PC-9 (cell line): ENCODE measurements around the gene KIRREL2.

Experiments
- EZH2 ChIP-seq: fragments of 200-600 bp; sonication (generic); IDR thresholded peaks from 2 replicates; pipeline ENCODE4 v1.8.0; 2017; ENCODE audit warnings: antibody characterized with exemption, low read depth
- TF ChIP-seq, protein P1 (sequence below): fragments of 200-600 bp; sonication (generic); conservative IDR thresholded peaks from 2 replicates; pipeline ENCODE4 v1.6.1; 2017; ENCODE audit warnings: mixed run types, antibody characterized with exemption, mild to moderate bottlenecking, moderate library complexity

DNA sequence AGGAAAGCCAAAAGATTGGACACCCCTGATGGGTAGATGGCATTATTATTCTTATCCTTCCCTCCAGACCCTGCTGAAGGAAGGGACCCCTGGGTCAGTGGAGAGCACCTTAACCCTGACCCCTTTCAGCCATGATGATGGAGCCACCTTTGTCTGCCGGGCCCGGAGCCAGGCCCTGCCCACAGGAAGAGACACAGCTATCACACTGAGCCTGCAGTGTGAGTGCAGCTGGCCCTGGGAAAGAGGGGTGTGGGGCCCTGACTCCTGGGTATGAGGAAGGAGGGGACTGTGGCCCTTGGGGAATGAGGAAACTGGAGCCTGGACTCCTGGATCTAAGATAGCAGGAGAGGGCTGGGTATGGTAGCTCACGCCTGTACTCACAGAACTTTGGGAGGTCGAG is 2.7 kb downstream of the KIRREL2 start:
- TF ChIP-seq, protein P1, sequence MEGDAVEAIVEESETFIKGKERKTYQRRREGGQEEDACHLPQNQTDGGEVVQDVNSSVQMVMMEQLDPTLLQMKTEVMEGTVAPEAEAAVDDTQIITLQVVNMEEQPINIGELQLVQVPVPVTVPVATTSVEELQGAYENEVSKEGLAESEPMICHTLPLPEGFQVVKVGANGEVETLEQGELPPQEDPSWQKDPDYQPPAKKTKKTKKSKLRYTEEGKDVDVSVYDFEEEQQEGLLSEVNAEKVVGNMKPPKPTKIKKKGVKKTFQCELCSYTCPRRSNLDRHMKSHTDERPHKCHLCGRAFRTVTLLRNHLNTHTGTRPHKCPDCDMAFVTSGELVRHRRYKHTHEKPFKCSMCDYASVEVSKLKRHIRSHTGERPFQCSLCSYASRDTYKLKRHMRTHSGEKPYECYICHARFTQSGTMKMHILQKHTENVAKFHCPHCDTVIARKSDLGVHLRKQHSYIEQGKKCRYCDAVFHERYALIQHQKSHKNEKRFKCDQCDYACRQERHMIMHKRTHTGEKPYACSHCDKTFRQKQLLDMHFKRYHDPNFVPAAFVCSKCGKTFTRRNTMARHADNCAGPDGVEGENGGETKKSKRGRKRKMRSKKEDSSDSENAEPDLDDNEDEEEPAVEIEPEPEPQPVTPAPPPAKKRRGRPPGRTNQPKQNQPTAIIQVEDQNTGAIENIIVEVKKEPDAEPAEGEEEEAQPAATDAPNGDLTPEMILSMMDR, result no peak
- no peak for TF ChIP-seq EZH2
